CD14-positive monocyte (primary cell): ENCODE measurements around the gene AARSD1. TPM values are rescaled to one million over a fixed set of nuclear protein-coding genes. Genes with fewer than 3 reads are reported as not detected.

Experiments used
- DNase-seq, 3 donors: peaks; one replicate each; pipeline ENCODE4 v3.0.0-alpha.2; 2011 to 2022
- H2AFZ ChIP-seq: 2 replicates; pipeline ENCODE4 v1.6.0; 2012; ENCODE audit warnings: mild to moderate bottlenecking, low read depth, low read length, inconsistent platforms; ENCODE audit not compliant: insufficient read depth, poor library complexity, severe bottlenecking
- H3K27ac ChIP-seq, 2 donors: 1 replicate in 1 of 2; 2 replicates in 1 of 2; pipeline ENCODE4 v1.5.1; 2012 to 2013; ENCODE audit warnings: low read length in 2 of 2, control low read depth in 1 of 2, inconsistent platforms in 1 of 2, low read depth in 1 of 2, mild to moderate bottlenecking in 1 of 2
- H3K27me3 ChIP-seq, 2 donors: one replicate each; pipeline versions ENCODE4 v1.6.0 to v1.6.1; 2011 to 2013; ENCODE audit warnings: low read length in 2 of 2; ENCODE audit not compliant: control insufficient read depth in 2 of 2, insufficient read depth in 2 of 2
- H3K36me3 ChIP-seq, 2 donors: replicated peaks in 1 of 2; 1 replicate in 1 of 2; 2 replicates in 1 of 2; pipeline versions ENCODE4 v1.5.1 to v1.6.1; 2012 to 2013; ENCODE audit warnings: low read length in 2 of 2, control low read depth in 1 of 2, inconsistent platforms in 1 of 2, mild to moderate bottlenecking in 1 of 2; ENCODE audit not compliant: insufficient read depth in 2 of 2, control insufficient read depth in 1 of 2
- H3K4me1 ChIP-seq, 2 donors: 1 replicate in 1 of 2; 2 replicates in 1 of 2; pipeline versions ENCODE4 v1.5.1 to v1.6.1; 2012 to 2013; ENCODE audit warnings: low read length in 2 of 2, control low read depth in 1 of 2, inconsistent platforms in 1 of 2, mild to moderate bottlenecking in 1 of 2, moderate library complexity in 1 of 2; ENCODE audit not compliant: insufficient read depth in 2 of 2, control insufficient read depth in 1 of 2
- H3K4me2 ChIP-seq: replicated peaks from 2 replicates; pipeline ENCODE3; 2012; ENCODE audit warnings: low read length, moderate library complexity, mild to moderate bottlenecking; ENCODE audit not compliant: poor library complexity, severe bottlenecking; ENCODE audit errors: extremely low read depth
- H3K4me3 ChIP-seq, 3 experiments: fragments of 200-600 bp in 1 of 3; sonication (generic) in 1 of 3; replicated peaks in 1 of 3; 1 replicate in 2 of 3; 2 replicates in 1 of 3; pipeline ENCODE4 v1.5.1; 2011 to 2013; ENCODE audit warnings: low read length in 3 of 3, mild to moderate bottlenecking in 3 of 3, control low read depth in 2 of 3, low read depth in 2 of 3, inconsistent platforms in 1 of 3, moderate library complexity in 1 of 3
- H3K79me2 ChIP-seq: 2 replicates; pipeline ENCODE4 v1.6.0; 2012; ENCODE audit warnings: mild to moderate bottlenecking, control low read depth, inconsistent platforms, low read length, moderate library complexity; ENCODE audit not compliant: insufficient read depth
- H3K9ac ChIP-seq: 2 replicates; pipeline ENCODE4 v1.6.0; 2017; ENCODE audit warnings: low read length, mild to moderate bottlenecking; ENCODE audit not compliant: insufficient read depth, poor library complexity, severe bottlenecking
- H3K9me3 ChIP-seq, 2 donors: replicated peaks in 1 of 2; 1 replicate in 1 of 2; 2 replicates in 1 of 2; pipeline versions ENCODE4 v1.5.1 to v1.6.1; 2012 to 2013; ENCODE audit warnings: low read length in 2 of 2, control low read depth in 1 of 2; ENCODE audit not compliant: control insufficient read depth in 1 of 2, insufficient read depth in 1 of 2
- H4K20me1 ChIP-seq: 2 replicates; pipeline ENCODE4 v1.6.0; 2012; ENCODE audit warnings: mild to moderate bottlenecking, low read length, control low read depth, moderate library complexity; ENCODE audit not compliant: insufficient read depth
- H3K27ac Mint-ChIP-seq, 7 donors: one replicate each; pipeline ENCODE4 v1.8.0; 2020; ENCODE audit warnings: mild to moderate bottlenecking in 7 of 7, mixed read lengths in 7 of 7, moderate library complexity in 6 of 7, inconsistent platforms in 2 of 7
- H3K27me3 Mint-ChIP-seq, 3 donors: one replicate each; pipeline ENCODE4 v1.8.0; 2021 to 2022; ENCODE audit warnings: low read depth in 3 of 3, mild to moderate bottlenecking in 3 of 3, mixed read lengths in 3 of 3, moderate library complexity in 3 of 3, inconsistent platforms in 1 of 3
- H3K36me3 Mint-ChIP-seq, 2 donors: one replicate each; pipeline ENCODE4 v1.8.0; 2020; ENCODE audit warnings: mixed read lengths in 2 of 2, inconsistent platforms in 1 of 2, mild to moderate bottlenecking in 1 of 2
- H3K4me1 Mint-ChIP-seq: one replicate; pipeline ENCODE4 v1.8.0; 2020; ENCODE audit warnings: mild to moderate bottlenecking, mixed read lengths
- H3K4me3 Mint-ChIP-seq, 2 donors: one replicate each; pipeline ENCODE4 v1.8.0; 2020; ENCODE audit warnings: mild to moderate bottlenecking in 2 of 2, mixed read lengths in 2 of 2, moderate library complexity in 1 of 2
- H3K9me3 Mint-ChIP-seq, 7 donors: one replicate each; pipeline ENCODE4 v1.8.0; 2020 to 2022; ENCODE audit warnings: mixed read lengths in 7 of 7, mild to moderate bottlenecking in 6 of 7, moderate library complexity in 6 of 7, inconsistent platforms in 2 of 7
- CTCF ChIP-seq: fragments of 200-600 bp; IDR thresholded peaks from one replicate; pipeline ENCODE4 v1.8.0; 2022; ENCODE audit warnings: antibody characterized with exemption, mild to moderate bottlenecking
- WGBS: methylation state at CpG from one replicate; pipeline ENCODE4 v1.1.5; 2013; ENCODE audit warnings: missing lambda C conversion rate; ENCODE audit not compliant: insufficient coverage; 5-methylcytosine and 5-hydroxymethylcytosine counted together
- intact Hi-C, 2 donors: fragments of 100-400 bp; cut with micrococcal nuclease; formaldehyde crosslinking; loops; one replicate each; pipeline versions ENCODE4 v1.15.0 to v1.15.1; 2023
- polyA plus RNA-seq, 3 donors: library from polyadenylated mRNA; depleted of rRNA in 1 of 3; unstranded in 2 of 3; stranded (reverse) in 1 of 3; fragments of 300-500 nt in 2 of 3; fragments of >200 nt in 1 of 3; fragmentation: Illumina TruSeq in 2 of 3; gene quantifications; 1 replicate in 2 of 3; 2 replicates in 1 of 3; pipeline ENCODE4 v1.2.3, GENCODE V29; 2012 to 2021

Gene AARSD1
- polyA plus RNA-seq, 3 donors, result 14.4 to 31.8 (median 17.4) TPM

- no peaks in the 10 kb centered on the region for H4K20me1 ChIP-seq
- peak overlapping the region; percentile 90 to 96 for H3K27ac ChIP-seq
- WGBS, result no CpG with 5 or more reads among the region's 1 CpG
- peak overlapping the region; percentile 96 to 99 (median 98) for H3K27ac Mint-ChIP-seq
- peak overlapping the region; percentile 67 for H3K4me2 ChIP-seq
- no peak for DNase-seq
- H3K9me3 Mint-ChIP-seq, result no peaks in the 10 kb centered on the region
- H3K9ac ChIP-seq, result no peak overlapping the region
- H3K4me3 ChIP-seq, result peak overlapping the region in 1 of 3 experiments; percentile 65
- TF ChIP-seq CTCF, result peak; percentile 52
- no peaks in the 10 kb centered on the region for H3K36me3 Mint-ChIP-seq
- no peaks in the 10 kb centered on the region for H3K36me3 ChIP-seq
- intact Hi-C loops, result no loop called here
- H3K79me2 ChIP-seq, result no peaks in the 10 kb centered on the region
- peaks cover 17% of the 10 kb centered on the region for H3K4me1 Mint-ChIP-seq
- H3K4me3 Mint-ChIP-seq, result peak overlapping the region; percentile 63 to 84
- H2AFZ ChIP-seq, result no peak overlapping the region
- no peaks in the 10 kb centered on the region for H3K27me3 ChIP-seq
- no peaks in the 10 kb centered on the region for H3K9me3 ChIP-seq
- peaks cover 20 to 23% of the 10 kb centered on the region in 2 donors for H3K4me1 ChIP-seq
- H3K27me3 Mint-ChIP-seq, result peaks cover 0 to 5% (median 2%) of the 10 kb centered on the region in 3 donors
Measured at GRCh38 chr17:42929497-42929844, 34.8 kb downstream of the AARSD1 start.

GRCh38 chr17:42928714-42929496, 35.3 kb downstream of the AARSD1 start:
- Histone ChIP-seq H3K79me2 (no peaks in the 10 kb centered on the region), H3K4me1 (peaks cover 20 to 23% of the 10 kb centered on the region in 2 donors), H2AFZ (peak overlapping the region; percentile 67), H3K4me3 (peak overlapping the region; percentile 29 to 65 (median 46)), H3K9ac (peak overlapping the region; percentile 71), H3K4me2 (peak overlapping the region; percentile 67), H3K9me3 (no peaks in the 10 kb centered on the region), H4K20me1 (no peaks in the 10 kb centered on the region), H3K27me3 (no peaks in the 10 kb centered on the region), H3K36me3 (no peaks in the 10 kb centered on the region), H3K27ac (peak overlapping the region; percentile 90 to 96)
- peaks cover 17% of the 10 kb centered on the region for H3K4me1 Mint-ChIP-seq
- no peaks in the 10 kb centered on the region for H3K36me3 Mint-ChIP-seq
- H3K27ac Mint-ChIP-seq, result peak overlapping the region; percentile 96 to 99 (median 98)
- peak; percentile 87 to 94 (median 89) for DNase-seq
- WGBS, result 5% methylated on average over 6 of the region's 9 CpGs
- TF ChIP-seq CTCF, result peak; percentile 84
- peaks cover 0 to 5% (median under 1%) of the 10 kb centered on the region in 3 donors for H3K27me3 Mint-ChIP-seq
- peak overlapping the region; percentile 63 to 84 for H3K4me3 Mint-ChIP-seq
- intact Hi-C loops, result no loop called here
- no peaks in the 10 kb centered on the region for H3K9me3 Mint-ChIP-seq
